Measurements from ENCODE around the gene SLITRK4. TPM values are rescaled to one million over a fixed set of nuclear protein-coding genes. Genes with fewer than 3 reads are reported as not detected.

SLITRK4 gene
- total and polyA plus RNA-seq, 2 of the 4 experiments (the other 2 are of a cell fraction): not detected

- no TSS peak for BruUV-seq (replicated peaks)
- TF ChIP-seq POLR2A (IDR thresholded peaks at IDR 0.05; ENCODE audit: low read depth, low read length) (no peak), BHLHE40 (IDR thresholded peaks at IDR 0.05; ENCODE audit: low read depth, low read length) (no peak), SMC3 (IDR thresholded peaks at IDR 0.05; ENCODE audit: low read depth, low read length) (no peak), RAD21 (IDR thresholded peaks at IDR 0.05; ENCODE audit: low read length) (no peak), RCOR1 (IDR thresholded peaks at IDR 0.05; ENCODE audit: insufficient replicate concordance, low read length) (no peak), CTCF (conservative IDR thresholded peaks at IDR 0.05; ENCODE audit: low read depth, low read length) (no peak), RFX5 (IDR thresholded peaks at IDR 0.05; ENCODE audit: low read depth, low read length) (no peak), ELK1 (IDR thresholded peaks at IDR 0.05; ENCODE audit: borderline replicate concordance, low read depth, low read length) (no peak), USF2 (IDR thresholded peaks at IDR 0.05; ENCODE audit: low read depth, low read length) (no peak), CEBPB (IDR thresholded peaks at IDR 0.05; ENCODE audit: low read depth, low read length) (no peak), FOS (IDR thresholded peaks at IDR 0.05; ENCODE audit: low read depth, low read length) (no peak), MAZ (IDR thresholded peaks at IDR 0.05; ENCODE audit: borderline replicate concordance, low read depth, low read length) (no peak), MXI1 (IDR thresholded peaks at IDR 0.05; ENCODE audit: borderline replicate concordance, low read depth, low read length) (no peak)
- no peak overlapping the region for H4K5ac ChIP-seq (ENCODE audit: low read depth, low read length)
- H3K9me3 ChIP-seq (ENCODE audit: control insufficient read depth, insufficient read depth, low read length): no peaks in the 10 kb centered on the region
- H2BK120ac ChIP-seq (ENCODE audit: low read depth, low read length): no peak overlapping the region
- no peak overlapping the region for H3K4ac ChIP-seq (ENCODE audit: low read depth, low read length)
- H3K4me2 ChIP-seq (ENCODE audit: low read depth, low read length): no peak overlapping the region
- H3K4me3 ChIP-seq (ENCODE audit: insufficient read depth, low read depth, low read length): no peak overlapping the region
- H3K14ac ChIP-seq (replicated peaks; ENCODE audit: low read depth, low read length): no peak overlapping the region
- no peak overlapping the region for H2BK20ac ChIP-seq (ENCODE audit: low read depth, low read length)
- H3K9me1 ChIP-seq (ENCODE audit: insufficient read depth, low read length): no peaks in the 10 kb centered on the region
- no peaks in the 10 kb centered on the region for H3K79me1 ChIP-seq (ENCODE audit: low read depth in 1 of 2, low read length in 2 of 2)
- no peak for ATAC-seq (ENCODE audit: low read depth)
- H3K27me3 ChIP-seq (ENCODE audit: control insufficient read depth, insufficient read depth, low read length): no peaks in the 10 kb centered on the region
- no peak for DNase-seq
- in situ Hi-C loops (cut with MboI; ENCODE audit: low sequenced_read_pairs): no loop called here
- no peaks in the 10 kb centered on the region for H4K20me1 ChIP-seq (ENCODE audit: insufficient read depth, low read length)
- H3K36me3 ChIP-seq (ENCODE audit: control insufficient read depth, insufficient read depth, low read length): no peaks in the 10 kb centered on the region
- no peak overlapping the region for H4K8ac ChIP-seq (ENCODE audit: low read depth in 2 of 2, low read length in 2 of 2)
- H2AK5ac ChIP-seq (ENCODE audit: low read depth, low read length): no peak overlapping the region
- H2BK15ac ChIP-seq (ENCODE audit: low read depth, low read length): no peak overlapping the region
- CTCF ChIA-PET: no interaction called here
- H2BK5ac ChIP-seq (ENCODE audit: low read depth, low read length, poor library complexity, severe bottlenecking): no peak overlapping the region
- H3K9ac ChIP-seq (ENCODE audit: low read depth, low read length): no peak overlapping the region
- H3K56ac ChIP-seq (ENCODE audit: extremely low read depth, insufficient read depth, low read length): no peak overlapping the region
- no peak overlapping the region for H3K18ac ChIP-seq (ENCODE audit: low read depth, low read length)
- H2AFZ ChIP-seq (replicated peaks; ENCODE audit: low read length, poor library complexity): no peak overlapping the region
- dilution Hi-C loops (cut with HindIII; ENCODE audit: low sequenced_read_pairs, unreplicated experiment): no loop called here
- no peak overlapping the region for H4K91ac ChIP-seq (ENCODE audit: insufficient read depth, low read depth, low read length)
- intact Hi-C loops (cut with micrococcal nuclease): no loop called here
- POLR2A ChIA-PET (ENCODE audit: unreplicated experiment): no interaction called here
- no peak overlapping the region for H2AK9ac ChIP-seq (replicated peaks; ENCODE audit: low read depth, low read length, poor library complexity)
- no peak overlapping the region for H3K23ac ChIP-seq (ENCODE audit: low read depth, low read length)
- H3K4me1 ChIP-seq (ENCODE audit: control insufficient read depth, insufficient read depth, low read length): no peaks in the 10 kb centered on the region
- no peak overlapping the region for H3K27ac ChIP-seq (ENCODE audit: insufficient read depth, low read length)
Observed at GRCh38 chrX:143661286-143661685, 25.4 kb upstream of the SLITRK4 start.

Measured in IMR-90 (cell line).